ENCODE data around the gene CNTNAP2. TPM values are rescaled to one million over a fixed set of nuclear protein-coding genes. Genes with fewer than 3 reads are reported as not detected.

The CNTNAP2 gene
- total and polyA plus RNA-seq, 4 donors: 0.14 to 2.3 (median 1.1) TPM

DNA sequence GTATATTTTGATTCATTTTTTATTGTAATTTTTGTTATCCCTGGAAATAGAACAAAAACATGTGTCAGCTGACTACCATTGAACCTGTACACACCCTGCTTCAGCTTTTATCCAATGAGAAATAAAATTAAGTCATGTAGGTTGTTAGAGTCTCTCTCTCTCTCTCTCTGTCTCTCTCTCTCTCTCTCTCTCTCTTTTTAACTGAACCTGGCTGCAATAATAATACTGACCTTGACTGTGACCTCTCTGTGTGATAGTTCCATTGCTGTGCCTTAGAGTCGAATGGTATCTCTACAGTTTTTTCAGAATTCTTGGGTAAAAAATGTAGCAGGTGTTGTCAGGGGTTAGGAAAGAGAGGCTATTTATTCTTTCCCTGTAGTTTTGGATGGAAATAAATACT lies 637.8 kb downstream of the CNTNAP2 start:
- 41% methylated on average over 1 of the region's 1 CpG for WGBS
- Histone ChIP-seq H3K27me3 (ENCODE audit: control insufficient read depth in 4 of 4, insufficient read depth in 4 of 4, low read length in 3 of 4) (no peaks in the 10 kb centered on the region), H3K36me3 (ENCODE audit: control insufficient read depth in 4 of 4, insufficient read depth in 3 of 4, low read depth in 1 of 4, low read length in 3 of 4) (no peaks in the 10 kb centered on the region), H3K27ac (ENCODE audit: low read depth in 1 of 2, low read length in 2 of 2) (no peak overlapping the region), H3K9me3 (ENCODE audit: control insufficient read depth in 4 of 4, low read length in 3 of 4) (no peaks in the 10 kb centered on the region), H3K4me3 (ENCODE audit: low read depth in 1 of 3, low read length in 3 of 3) (no peak overlapping the region), H3K4me1 (ENCODE audit: control insufficient read depth in 4 of 4, insufficient read depth in 4 of 4, low read length in 3 of 4) (no peaks in the 10 kb centered on the region), H3K9ac (ENCODE audit: low read depth in 1 of 2, low read length in 2 of 2) (no peak overlapping the region)
- no peak for DNase-seq (ENCODE audit: low spot score)
- TF ChIP-seq JUND (IDR thresholded peaks at IDR 0.05): no peak
- TF ChIP-seq FOXA2 (IDR thresholded peaks at IDR 0.05): no peak
- no peak for TF ChIP-seq SP1 (IDR thresholded peaks at IDR 0.05)
- no peak for TF ChIP-seq GABPA (IDR thresholded peaks at IDR 0.05 in 1 of 2, conservative IDR thresholded peaks at IDR 0.05 in 1 of 2)
- TF ChIP-seq RXRA (IDR thresholded peaks at IDR 0.05): no peak
- TF ChIP-seq, protein P1, sequence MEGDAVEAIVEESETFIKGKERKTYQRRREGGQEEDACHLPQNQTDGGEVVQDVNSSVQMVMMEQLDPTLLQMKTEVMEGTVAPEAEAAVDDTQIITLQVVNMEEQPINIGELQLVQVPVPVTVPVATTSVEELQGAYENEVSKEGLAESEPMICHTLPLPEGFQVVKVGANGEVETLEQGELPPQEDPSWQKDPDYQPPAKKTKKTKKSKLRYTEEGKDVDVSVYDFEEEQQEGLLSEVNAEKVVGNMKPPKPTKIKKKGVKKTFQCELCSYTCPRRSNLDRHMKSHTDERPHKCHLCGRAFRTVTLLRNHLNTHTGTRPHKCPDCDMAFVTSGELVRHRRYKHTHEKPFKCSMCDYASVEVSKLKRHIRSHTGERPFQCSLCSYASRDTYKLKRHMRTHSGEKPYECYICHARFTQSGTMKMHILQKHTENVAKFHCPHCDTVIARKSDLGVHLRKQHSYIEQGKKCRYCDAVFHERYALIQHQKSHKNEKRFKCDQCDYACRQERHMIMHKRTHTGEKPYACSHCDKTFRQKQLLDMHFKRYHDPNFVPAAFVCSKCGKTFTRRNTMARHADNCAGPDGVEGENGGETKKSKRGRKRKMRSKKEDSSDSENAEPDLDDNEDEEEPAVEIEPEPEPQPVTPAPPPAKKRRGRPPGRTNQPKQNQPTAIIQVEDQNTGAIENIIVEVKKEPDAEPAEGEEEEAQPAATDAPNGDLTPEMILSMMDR (IDR thresholded peaks at IDR 0.05; ENCODE audit: low read depth, low read length, missing input control): no peak
- no peak for TF ChIP-seq YY1 (IDR thresholded peaks at IDR 0.05)
- TF ChIP-seq RAD21 (IDR thresholded peaks at IDR 0.05): no peak
- TF ChIP-seq, protein P2, sequence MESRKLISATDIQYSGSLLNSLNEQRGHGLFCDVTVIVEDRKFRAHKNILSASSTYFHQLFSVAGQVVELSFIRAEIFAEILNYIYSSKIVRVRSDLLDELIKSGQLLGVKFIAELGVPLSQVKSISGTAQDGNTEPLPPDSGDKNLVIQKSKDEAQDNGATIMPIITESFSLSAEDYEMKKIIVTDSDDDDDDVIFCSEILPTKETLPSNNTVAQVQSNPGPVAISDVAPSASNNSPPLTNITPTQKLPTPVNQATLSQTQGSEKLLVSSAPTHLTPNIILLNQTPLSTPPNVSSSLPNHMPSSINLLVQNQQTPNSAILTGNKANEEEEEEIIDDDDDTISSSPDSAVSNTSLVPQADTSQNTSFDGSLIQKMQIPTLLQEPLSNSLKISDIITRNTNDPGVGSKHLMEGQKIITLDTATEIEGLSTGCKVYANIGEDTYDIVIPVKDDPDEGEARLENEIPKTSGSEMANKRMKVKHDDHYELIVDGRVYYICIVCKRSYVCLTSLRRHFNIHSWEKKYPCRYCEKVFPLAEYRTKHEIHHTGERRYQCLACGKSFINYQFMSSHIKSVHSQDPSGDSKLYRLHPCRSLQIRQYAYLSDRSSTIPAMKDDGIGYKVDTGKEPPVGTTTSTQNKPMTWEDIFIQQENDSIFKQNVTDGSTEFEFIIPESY (IDR thresholded peaks at IDR 0.05): no peak

DNA sequence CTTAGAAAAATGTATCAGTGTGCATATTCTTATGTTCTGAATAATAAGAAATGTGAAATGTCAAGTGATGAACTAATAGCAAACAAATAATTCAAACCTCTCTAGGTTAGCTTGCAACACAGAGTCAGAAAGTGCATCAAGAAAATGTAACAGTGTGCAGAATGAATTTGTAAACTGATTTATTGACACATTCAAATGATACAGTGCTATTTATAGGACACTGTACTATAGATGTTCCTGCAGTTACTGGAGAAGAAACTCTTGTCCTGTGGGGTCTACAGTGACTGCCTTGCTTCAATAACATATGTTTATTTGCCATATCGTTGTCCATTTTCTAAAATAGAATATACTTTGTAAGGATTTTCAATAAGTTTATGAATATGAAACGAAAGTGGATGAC lies 639.0 kb downstream of the CNTNAP2 start:
- 57% methylated on average over 2 of the region's 2 CpGs for WGBS
- Histone ChIP-seq H3K4me1 (ENCODE audit: control insufficient read depth in 4 of 4, insufficient read depth in 4 of 4, low read length in 3 of 4) (no peaks in the 10 kb centered on the region), H3K27me3 (ENCODE audit: control insufficient read depth in 4 of 4, insufficient read depth in 4 of 4, low read length in 3 of 4) (no peaks in the 10 kb centered on the region), H3K4me3 (ENCODE audit: low read depth in 1 of 3, low read length in 3 of 3) (no peak overlapping the region), H3K27ac (ENCODE audit: low read depth in 1 of 2, low read length in 2 of 2) (no peak overlapping the region), H3K36me3 (ENCODE audit: control insufficient read depth in 4 of 4, insufficient read depth in 3 of 4, low read depth in 1 of 4, low read length in 3 of 4) (no peaks in the 10 kb centered on the region), H3K9me3 (ENCODE audit: control insufficient read depth in 4 of 4, low read length in 3 of 4) (no peaks in the 10 kb centered on the region), H3K9ac (ENCODE audit: low read depth in 1 of 2, low read length in 2 of 2) (no peak overlapping the region)
- DNase-seq (ENCODE audit: low spot score): no peak
- TF ChIP-seq EGR1 (IDR thresholded peaks at IDR 0.05; ENCODE audit: low read depth in 2 of 2): no peak
- TF ChIP-seq, protein P1 (IDR thresholded peaks at IDR 0.05; ENCODE audit: low read depth, low read length, missing input control): no peak
- TF ChIP-seq NR2F2 (IDR thresholded peaks at IDR 0.05): no peak
- TF ChIP-seq, protein P3, sequence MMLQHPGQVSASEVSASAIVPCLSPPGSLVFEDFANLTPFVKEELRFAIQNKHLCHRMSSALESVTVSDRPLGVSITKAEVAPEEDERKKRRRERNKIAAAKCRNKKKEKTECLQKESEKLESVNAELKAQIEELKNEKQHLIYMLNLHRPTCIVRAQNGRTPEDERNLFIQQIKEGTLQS (IDR thresholded peaks at IDR 0.05): no peak
- TF ChIP-seq, protein P4, sequence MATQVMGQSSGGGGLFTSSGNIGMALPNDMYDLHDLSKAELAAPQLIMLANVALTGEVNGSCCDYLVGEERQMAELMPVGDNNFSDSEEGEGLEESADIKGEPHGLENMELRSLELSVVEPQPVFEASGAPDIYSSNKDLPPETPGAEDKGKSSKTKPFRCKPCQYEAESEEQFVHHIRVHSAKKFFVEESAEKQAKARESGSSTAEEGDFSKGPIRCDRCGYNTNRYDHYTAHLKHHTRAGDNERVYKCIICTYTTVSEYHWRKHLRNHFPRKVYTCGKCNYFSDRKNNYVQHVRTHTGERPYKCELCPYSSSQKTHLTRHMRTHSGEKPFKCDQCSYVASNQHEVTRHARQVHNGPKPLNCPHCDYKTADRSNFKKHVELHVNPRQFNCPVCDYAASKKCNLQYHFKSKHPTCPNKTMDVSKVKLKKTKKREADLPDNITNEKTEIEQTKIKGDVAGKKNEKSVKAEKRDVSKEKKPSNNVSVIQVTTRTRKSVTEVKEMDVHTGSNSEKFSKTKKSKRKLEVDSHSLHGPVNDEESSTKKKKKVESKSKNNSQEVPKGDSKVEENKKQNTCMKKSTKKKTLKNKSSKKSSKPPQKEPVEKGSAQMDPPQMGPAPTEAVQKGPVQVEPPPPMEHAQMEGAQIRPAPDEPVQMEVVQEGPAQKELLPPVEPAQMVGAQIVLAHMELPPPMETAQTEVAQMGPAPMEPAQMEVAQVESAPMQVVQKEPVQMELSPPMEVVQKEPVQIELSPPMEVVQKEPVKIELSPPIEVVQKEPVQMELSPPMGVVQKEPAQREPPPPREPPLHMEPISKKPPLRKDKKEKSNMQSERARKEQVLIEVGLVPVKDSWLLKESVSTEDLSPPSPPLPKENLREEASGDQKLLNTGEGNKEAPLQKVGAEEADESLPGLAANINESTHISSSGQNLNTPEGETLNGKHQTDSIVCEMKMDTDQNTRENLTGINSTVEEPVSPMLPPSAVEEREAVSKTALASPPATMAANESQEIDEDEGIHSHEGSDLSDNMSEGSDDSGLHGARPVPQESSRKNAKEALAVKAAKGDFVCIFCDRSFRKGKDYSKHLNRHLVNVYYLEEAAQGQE (IDR thresholded peaks at IDR 0.05): no peak
- TF ChIP-seq FOXA2 (IDR thresholded peaks at IDR 0.05): no peak
- no peak for TF ChIP-seq RXRA (IDR thresholded peaks at IDR 0.05)
